Esophagus muscularis mucosa (tissue), 4 donors: Measurements from ENCODE around the gene PLA2G12A.

Source experiments
- EP300 ChIP-seq: sonication (generic); formaldehyde crosslinking; IDR thresholded peaks from one replicate; pipeline ENCODE4 v1.6.1; 2017; ENCODE audit warnings: antibody characterized with exemption
- POLR2A ChIP-seq: fragments of 450-650 bp; IDR thresholded peaks from one replicate; pipeline ENCODE4 v1.6.1; 2017; ENCODE audit warnings: antibody characterized with exemption, moderate library complexity, mild to moderate bottlenecking, low read depth
- TF ChIP-seq, protein P1 (sequence below), 3 experiments: fragments of 200-600 bp in 2 of 3; fragments of 450-650 bp in 1 of 3; sonication (generic) in 2 of 3; IDR thresholded peaks; one replicate each; pipeline ENCODE4 v1.5.1; 2017 to 2019; ENCODE audit warnings: antibody characterized with exemption in 3 of 3, mild to moderate bottlenecking in 2 of 3, moderate library complexity in 1 of 3

- TF ChIP-seq, protein P1, sequence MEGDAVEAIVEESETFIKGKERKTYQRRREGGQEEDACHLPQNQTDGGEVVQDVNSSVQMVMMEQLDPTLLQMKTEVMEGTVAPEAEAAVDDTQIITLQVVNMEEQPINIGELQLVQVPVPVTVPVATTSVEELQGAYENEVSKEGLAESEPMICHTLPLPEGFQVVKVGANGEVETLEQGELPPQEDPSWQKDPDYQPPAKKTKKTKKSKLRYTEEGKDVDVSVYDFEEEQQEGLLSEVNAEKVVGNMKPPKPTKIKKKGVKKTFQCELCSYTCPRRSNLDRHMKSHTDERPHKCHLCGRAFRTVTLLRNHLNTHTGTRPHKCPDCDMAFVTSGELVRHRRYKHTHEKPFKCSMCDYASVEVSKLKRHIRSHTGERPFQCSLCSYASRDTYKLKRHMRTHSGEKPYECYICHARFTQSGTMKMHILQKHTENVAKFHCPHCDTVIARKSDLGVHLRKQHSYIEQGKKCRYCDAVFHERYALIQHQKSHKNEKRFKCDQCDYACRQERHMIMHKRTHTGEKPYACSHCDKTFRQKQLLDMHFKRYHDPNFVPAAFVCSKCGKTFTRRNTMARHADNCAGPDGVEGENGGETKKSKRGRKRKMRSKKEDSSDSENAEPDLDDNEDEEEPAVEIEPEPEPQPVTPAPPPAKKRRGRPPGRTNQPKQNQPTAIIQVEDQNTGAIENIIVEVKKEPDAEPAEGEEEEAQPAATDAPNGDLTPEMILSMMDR (IDR thresholded peaks at IDR 0.05) = no peak
- TF ChIP-seq POLR2A = no peak
- TF ChIP-seq EP300 = no peak
Measured at GRCh38 chr4:109752525-109752924, 22.7 kb upstream of the PLA2G12A start.
